DOHH2 (cell line): ENCODE data around the gene FASTK.

Experiments
- EZH2phosphoT487 ChIP-seq: fragments of 200-600 bp; sonication (generic); IDR thresholded peaks from 2 replicates; pipeline ENCODE4 v1.6.1; 2017; ENCODE audit warnings: borderline replicate concordance, mild to moderate bottlenecking, antibody characterized with exemption, low read length, moderate library complexity, mixed read lengths
- TF ChIP-seq, protein P1 (sequence below): fragments of 200-600 bp; sonication (generic); IDR thresholded peaks from one replicate; pipeline ENCODE4 v1.5.1; 2014; ENCODE audit warnings: antibody characterized with exemption, mild to moderate bottlenecking, low read depth, low read length; ENCODE audit not compliant: poor library complexity, severe bottlenecking

DNA sequence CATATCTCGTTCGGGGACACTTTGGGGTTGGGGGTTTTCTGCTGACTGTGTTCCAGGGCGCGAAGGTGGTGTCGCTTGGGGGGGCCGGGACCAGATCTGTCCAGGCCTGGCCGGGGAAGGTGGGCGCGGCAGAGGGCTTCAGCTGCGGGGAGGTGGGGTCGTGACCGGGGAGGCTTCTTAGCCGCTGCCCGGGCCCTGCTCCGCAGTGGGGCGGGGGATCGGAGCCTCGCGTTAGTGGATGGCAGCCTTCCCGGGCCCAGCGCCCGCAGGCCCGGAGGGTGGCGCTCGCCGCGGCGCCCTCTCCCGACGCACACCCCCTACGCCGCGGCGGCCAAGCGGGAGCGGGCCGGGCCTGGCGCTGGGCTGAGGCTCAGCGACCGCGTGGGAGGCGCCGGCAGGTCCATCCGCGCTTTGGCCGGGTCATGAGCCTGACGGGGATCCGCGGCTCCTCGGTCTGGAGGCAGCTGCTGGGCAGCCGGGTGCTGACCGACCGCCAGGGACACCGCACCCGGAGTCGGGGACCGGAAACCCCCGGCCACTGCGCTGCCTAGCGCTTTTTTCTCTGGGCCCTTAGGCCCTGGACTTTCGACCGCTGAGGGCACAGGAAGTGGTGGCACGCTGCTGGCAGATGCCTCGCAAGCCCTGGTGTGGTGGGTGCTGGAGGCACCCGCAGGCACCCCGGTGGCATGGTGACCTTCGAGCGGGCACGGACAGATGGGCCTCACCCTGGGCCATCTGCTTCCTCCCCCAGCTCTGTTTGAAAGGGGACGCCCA is 6.8 kb upstream of the FASTK start:
- TF ChIP-seq, protein P1, sequence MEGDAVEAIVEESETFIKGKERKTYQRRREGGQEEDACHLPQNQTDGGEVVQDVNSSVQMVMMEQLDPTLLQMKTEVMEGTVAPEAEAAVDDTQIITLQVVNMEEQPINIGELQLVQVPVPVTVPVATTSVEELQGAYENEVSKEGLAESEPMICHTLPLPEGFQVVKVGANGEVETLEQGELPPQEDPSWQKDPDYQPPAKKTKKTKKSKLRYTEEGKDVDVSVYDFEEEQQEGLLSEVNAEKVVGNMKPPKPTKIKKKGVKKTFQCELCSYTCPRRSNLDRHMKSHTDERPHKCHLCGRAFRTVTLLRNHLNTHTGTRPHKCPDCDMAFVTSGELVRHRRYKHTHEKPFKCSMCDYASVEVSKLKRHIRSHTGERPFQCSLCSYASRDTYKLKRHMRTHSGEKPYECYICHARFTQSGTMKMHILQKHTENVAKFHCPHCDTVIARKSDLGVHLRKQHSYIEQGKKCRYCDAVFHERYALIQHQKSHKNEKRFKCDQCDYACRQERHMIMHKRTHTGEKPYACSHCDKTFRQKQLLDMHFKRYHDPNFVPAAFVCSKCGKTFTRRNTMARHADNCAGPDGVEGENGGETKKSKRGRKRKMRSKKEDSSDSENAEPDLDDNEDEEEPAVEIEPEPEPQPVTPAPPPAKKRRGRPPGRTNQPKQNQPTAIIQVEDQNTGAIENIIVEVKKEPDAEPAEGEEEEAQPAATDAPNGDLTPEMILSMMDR = peak; percentile 43
- peak; percentile 58; the same call in 1 of the 2 replicates for TF ChIP-seq EZH2phosphoT487
